GM19240 (cell line): ENCODE data around the gene STON1.
"Not testable (repeated sequence)": the region's sequence is repeated elsewhere in the genome, so short reads cannot be mapped to it uniquely, and the experiment has no call there.

Source experiments
- DNase-seq: peaks from one replicate; pipeline ENCODE4 v3.0.0; 2011; ENCODE audit warnings: low spot score; ENCODE audit not compliant: insufficient read length

Gene STON1

GRCh38 chr2:48613211-48613610 is 83.3 kb downstream of the STON1 start:
- DNase-seq = no peak

GRCh38 chr2:48614581-48614980 is 84.6 kb downstream of the STON1 start:
- not testable (repeated sequence) for DNase-seq

- no peak for DNase-seq
Observed at GRCh38 chr2:48617618-48618017, 87.7 kb downstream of the STON1 start, which contains the start of gene GTF2A1L. Gene GTF2A1L (plus strand): TSS chr2:48617856. CDS start chr2:48617875, 19 bp downstream.

GRCh38 chr2:48619526-48619925 is 89.6 kb downstream of the STON1 start:
- DNase-seq = no peak

GRCh38 chr2:48620604-48621003 is 90.7 kb downstream of the STON1 start:
- no peak for DNase-seq

- DNase-seq = not testable (repeated sequence)
Observed at GRCh38 chr2:48622691-48623090, 92.7 kb downstream of the STON1 start.

GRCh38 chr2:48624696-48625095 is 94.7 kb downstream of the STON1 start:
- no peak for DNase-seq

- DNase-seq = no peak
Observed at GRCh38 chr2:48626047-48626446, 96.1 kb downstream of the STON1 start.

- DNase-seq = no peak
Observed at GRCh38 chr2:48633143-48633542, 103.2 kb downstream of the STON1 start.

- no peak for DNase-seq
Observed at GRCh38 chr2:48635786-48636185, 105.8 kb downstream of the STON1 start.

GRCh38 chr2:48638261-48638660 is 108.3 kb downstream of the STON1 start:
- no peak for DNase-seq
